SW 1271 (cell line): ENCODE results near the gene RAB9B.

Experiments
- DNase-seq, 2 experiments: peaks; one replicate each; lab custom pipeline; 2025; lab: John Stamatoyannopoulos, UW

Gene RAB9B

DNA sequence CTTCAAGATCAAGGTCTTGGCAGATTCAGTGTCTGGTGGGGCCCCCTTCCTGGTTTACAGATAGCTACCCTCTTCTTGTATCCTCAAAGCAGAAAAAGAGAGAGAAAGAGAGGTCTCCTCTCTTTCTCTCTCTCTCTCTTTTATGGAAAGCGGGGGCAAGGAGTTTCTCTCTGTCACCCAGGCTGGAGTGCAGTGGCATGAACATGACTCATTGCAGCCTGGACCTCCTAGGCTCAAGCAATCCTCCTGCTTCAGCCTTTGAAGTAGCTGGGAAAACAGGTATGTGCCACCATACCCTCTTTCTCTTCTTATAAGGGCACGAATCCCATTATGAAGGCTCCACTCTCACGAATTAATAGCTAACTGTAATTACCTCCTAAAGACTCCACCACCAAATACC lies 20.2 kb downstream of the RAB9B start:
- DNase-seq = no peak

DNA sequence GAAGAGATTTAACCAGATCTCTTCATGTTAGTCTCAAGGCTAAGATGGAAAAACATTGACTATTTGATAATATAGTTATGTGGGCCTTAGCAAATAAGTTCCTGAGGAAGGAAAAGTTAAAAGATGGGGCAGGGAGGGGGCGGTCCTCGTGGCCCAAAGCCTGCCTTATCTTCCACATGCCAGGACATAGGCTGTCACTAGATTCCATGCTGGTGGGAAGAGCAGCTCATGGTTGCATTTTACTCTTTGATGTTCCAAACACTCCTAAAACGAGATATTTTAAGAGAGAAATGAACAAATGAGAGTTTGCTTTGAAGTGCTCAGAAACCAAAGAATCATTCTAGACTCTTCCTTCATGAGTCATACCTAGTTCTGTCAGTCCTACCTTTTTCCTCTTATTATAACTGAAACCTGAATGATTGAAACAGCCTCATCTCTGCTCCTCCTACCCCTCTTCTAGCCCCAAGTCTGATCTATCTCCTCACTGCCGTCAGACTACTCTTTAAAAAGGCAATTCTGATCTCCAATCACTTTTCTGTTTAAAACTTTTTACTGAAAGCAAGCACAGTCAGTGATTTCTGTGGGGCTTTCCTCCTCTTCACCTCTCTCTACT lies 25.1 kb downstream of the RAB9B start:
- no peak for DNase-seq

DNA sequence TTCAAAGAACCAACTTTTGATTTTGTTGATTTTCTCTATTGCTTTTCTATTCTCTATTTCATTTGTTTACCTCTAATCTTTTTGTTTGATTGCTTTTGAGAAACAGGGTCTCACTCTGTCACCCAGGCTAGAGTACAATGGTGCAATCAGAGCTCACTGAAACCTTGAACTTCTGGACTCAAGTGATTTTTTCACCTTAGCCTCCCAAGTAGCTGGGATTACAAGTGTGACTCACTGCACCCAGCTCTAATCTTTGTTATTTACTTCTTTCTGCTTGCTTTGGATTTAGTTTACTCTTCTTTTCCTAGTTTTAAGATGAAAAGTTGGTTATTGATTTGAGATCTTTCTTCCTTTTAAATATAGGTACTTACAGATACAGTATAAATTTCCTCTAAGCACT lies 26.2 kb downstream of the RAB9B start:
- DNase-seq = no peak

DNA sequence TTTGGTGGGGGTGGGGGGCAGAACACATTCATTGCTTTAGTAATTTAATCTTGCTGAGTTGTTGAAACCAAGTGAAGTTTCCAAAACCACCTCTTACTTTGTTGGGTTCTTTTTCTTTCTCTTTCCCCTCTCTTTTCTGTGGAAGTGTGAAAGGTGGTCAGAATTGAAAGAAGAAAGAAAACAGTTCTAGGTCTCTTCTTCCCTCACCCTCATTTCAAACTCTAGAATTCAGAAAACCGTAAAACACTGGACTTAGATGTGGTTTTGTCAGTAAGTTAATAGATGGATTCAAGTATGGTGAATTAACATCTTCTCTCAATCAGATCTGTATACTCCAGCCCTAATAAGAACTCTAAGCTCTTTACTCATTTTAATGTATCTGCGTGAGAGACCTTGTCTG lies 31.7 kb downstream of the RAB9B start:
- DNase-seq = no peak

DNA sequence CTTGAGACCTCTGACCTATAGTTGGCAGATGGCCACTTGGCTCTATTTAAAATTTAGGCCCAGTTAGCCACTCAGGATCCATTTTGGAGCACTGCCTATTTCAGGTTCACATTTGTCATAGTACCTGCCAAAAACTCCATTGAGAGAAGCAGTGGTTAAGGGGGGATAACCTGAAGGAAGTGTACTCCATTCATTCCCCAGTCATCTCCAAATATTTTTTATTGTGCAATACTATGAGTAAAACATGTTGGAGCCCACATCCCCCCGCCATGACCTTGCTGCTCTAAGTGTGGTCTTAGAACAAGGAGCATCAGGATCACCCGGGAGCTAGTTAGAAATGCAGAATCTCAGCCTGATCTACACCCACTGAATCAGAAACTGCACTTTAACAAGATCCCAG lies 34.4 kb downstream of the RAB9B start:
- no peak for DNase-seq

DNA sequence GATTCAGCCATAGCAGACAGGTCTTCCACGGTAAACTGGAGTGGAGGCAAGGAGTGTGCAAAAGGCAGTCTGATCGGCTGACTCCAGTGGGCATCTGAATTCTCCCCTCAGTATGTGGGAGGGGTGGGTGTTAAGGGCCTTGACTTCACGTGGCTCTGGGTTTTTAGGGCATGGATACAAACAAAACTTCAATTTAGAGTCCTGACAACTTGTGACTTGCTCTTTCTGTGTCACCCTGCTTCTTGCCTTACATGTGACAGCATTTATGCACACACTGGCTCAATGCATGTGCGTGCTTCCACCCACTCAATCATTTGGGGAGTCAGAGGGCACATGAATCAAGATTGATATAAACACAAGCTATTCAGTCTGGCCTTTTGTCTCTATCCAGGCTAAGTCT lies 37.9 kb downstream of the RAB9B start:
- DNase-seq = no peak

DNA sequence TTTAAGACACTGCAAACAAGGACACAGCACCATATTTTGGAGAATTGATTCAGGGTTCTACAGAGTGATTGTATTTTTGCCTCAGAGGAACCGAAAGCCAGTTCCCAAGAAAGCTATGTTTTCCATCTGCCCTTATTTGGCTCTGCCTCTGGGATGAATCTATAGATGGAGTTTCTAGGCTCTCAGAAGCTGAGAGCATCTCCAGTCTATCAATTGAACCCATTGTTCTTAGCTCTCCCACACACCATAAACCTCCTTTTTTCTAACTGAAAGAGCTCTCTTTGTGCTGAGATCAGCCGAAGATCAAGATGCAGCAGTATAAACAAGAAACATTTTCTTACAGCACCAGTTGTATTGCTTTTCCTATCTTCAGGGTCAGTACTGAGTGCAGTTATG lies 38.5 kb downstream of the RAB9B start:
- DNase-seq = no peak

DNA sequence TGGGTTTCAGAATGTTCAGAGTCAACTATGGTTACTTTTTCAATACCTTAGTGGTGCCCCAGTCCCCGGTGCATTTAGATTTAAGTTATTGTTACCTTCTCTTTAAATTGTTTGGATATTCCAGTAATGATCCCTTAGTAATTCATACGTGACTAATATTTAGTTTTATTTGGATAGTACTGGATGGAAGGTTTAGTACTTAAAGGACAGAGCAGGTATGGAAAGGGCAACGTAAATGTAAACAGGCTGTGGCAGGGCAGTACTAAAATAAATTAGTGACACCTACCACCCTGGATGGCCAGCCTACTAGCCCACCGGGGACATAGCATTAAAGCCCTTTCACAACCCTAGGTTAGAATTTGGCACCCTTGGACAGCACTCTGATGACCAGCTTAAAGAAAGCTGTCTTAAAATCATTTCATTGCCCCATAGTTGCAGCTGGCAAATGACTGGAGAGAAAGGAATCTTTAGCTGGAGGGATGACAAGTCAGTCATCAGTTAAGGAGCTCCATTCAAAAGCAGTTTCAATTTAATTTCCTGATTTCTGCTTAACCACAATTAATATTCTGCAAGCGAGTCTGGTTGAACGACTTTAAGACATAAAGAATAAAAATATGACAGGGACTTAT lies 39.0 kb downstream of the RAB9B start:
- no peak for DNase-seq

DNA sequence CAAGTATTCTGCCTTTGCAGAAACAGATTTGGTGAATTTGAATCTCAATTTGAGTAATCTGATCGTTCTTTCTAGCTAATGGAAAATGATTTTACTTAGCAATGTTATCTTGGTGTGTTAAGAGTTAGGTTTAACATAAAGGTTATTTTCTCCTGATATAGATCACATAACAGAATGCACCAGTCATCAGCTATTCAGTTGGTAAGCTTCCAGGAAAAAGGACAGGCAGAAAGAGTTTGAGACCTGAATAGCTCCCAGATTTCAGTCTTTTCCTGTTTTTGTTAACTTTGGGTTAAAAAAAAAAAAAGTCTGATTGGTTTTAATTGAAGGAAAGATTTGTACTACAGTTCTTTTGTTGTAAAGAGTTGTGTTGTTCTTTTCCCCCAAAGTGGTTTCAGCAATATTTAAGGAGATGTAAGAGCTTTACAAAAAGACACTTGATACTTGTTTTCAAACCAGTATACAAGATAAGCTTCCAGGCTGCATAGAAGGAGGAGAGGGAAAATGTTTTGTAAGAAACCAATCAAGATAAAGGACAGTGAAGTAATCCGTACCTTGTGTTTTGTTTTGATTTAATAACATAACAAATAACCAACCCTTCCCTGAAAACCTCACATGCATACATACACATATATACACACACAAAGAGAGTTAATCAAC lies 40.1 kb downstream of the RAB9B start:
- DNase-seq = no peak

DNA sequence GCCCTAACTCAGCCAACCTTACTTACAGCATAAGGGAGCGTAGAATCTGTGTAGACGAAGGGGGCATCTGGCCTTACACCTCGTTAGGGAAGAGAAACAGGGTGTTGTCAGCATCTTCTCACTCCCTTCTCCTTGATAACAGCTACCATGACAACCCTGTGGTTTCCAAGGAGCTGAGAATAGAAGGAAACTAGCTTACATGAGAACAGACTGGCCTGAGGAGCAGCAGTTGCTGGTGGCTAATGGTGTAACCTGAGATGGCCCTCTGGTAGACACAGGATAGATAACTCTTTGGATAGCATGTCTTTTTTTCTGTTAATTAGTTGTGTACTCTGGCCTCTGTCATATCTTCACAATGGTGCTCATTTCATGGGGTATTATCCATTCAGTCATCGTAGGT lies 40.8 kb downstream of the RAB9B start:
- DNase-seq = no peak

DNA sequence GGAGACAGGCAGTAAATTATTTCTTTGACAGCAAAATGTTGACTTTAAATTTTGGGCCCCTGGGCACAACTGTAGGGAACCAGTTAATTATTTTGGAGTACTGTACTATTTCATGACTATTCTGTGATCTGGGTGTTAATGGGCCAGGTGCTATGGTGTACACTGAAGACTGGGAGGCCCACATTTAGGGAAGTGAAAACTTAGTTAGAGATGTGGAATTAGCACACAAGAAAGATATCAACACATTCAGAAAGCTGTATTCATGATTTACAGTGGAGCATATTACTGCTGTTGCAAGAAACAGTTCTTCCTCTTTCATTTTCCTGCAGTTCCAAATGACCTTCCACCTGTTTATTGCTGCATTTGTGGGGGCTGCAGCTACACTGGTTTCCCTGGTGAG lies 43.1 kb downstream of the RAB9B start:
- DNase-seq = no peak

DNA sequence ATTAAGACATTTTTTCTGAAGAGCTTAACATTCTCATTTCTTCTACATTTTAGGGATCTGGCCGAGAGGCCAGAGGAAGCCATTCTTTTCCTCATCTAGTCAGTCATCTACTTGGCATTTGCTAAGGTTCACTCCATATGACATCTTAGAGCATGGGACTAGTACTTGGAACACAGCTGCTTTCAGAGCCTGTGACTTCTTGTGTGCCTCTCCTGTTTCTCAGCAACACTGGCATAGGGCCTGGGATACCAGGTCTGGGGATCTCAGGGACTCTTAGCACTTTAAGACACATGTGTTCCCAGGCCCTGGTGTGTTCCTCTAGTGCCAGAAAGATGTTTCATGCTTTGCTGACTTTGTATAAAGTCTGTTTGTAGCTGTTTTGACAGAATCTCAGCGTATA lies 48.1 kb downstream of the RAB9B start:
- DNase-seq = no peak

DNA sequence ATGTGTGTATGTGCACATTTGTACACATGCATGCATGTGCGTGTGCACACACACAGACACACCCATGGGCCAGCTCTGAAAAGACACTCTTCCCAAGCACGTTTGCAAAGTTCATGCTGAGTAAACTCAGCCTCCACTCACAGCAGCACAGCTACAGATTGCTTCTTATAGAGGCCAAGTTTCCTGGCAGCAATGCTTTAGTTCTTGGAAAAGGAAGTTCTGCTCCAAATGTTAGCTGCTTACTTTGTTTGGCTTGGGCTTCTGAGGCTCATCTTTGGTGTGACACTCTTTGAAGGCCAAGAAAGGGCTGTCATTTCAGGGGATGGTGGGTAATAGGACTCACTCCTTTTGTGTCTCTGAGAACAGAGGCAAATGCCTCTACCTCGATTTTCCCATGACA lies 48.9 kb downstream of the RAB9B start:
- no peak for DNase-seq

DNA sequence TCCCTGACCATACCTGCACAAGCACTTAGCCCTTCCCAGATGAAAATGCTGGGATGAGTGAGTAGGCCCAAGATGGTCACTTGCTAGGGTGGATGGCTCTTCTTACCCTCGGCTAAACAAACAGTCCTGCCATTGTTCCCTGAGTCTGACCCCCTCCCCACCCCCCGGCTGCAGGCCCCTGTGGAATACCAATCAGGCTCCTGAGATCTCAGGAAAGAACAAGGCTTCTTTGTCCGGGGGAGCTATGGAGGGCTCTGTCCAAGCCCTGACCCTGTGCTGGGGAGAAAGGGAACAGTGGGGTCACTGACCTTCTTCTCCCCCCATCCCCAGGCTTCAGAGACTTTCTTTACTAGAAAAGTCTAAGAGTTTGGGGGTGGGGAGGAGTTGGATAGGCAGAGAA lies 49.4 kb downstream of the RAB9B start:
- no peak for DNase-seq

DNA sequence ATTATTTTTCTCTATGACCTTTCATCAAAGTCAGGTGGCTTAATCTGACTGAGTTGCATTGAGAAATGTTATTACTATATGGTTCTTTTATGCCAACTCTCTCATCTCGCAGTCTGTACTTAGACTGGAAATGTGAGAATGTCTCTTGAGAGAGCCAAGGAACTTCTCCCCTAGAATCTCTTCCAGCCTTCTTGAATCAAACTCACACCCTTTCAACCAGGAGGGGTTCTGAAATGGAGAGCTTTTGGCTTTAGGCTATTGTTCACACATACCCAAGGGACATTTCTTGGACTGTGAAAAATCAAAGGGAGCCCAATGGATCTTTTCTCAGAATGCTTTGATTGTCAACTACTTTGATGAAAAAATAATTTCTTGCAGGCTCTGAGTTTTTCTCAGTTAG lies 50.4 kb downstream of the RAB9B start:
- no peak for DNase-seq

DNA sequence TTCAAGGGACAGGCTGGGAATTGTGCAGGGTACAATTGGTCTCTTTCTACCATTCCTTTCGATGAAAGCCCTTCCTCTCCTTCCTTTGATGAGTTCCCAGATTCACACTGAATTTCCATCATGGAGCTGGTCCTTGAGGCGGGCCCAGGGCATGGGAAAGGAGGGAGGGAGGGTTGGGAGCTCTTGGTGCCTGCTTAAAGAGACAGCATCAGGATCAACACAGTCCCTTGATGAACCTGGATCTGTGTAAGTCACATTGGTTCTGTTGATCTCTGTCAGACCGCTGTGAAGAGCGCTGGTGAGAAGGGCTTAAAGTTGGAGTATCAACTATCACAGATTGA lies 51.0 kb downstream of the RAB9B start:
- DNase-seq = no peak

DNA sequence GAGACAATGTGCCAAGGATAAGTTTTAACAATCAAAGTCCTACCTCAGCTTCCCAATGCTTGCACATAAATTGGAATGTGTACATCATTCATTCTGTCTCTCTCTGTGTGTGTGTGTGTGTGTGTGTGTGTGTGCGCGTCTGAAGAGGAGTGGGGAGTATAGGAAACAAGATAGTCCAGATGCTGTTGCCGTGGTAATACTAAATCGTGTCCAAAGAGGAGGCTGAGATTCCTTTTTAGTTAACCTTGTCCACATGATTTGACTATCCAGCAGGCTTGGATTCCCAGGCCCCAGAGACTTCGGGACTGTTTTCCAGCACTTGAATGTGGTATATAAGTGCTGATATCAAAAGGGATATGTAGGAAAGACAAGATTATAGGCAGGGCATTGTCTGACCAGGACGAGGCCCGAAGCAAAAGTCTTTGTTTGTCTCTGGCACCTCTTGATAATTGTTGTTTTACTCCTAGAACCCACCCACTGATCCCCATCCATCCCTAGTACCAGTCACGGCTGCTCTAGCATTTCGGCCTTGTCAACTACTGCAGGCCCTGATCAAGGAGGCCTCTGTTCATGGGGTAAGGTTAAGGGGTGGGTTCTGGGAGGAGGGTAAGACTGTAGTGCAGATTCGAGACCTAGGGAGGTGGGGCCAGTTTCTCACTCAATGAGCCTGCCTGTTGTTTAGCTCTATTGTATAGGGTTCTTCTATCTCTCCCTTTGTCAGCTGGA lies 51.6 kb downstream of the RAB9B start:
- DNase-seq = no peak

DNA sequence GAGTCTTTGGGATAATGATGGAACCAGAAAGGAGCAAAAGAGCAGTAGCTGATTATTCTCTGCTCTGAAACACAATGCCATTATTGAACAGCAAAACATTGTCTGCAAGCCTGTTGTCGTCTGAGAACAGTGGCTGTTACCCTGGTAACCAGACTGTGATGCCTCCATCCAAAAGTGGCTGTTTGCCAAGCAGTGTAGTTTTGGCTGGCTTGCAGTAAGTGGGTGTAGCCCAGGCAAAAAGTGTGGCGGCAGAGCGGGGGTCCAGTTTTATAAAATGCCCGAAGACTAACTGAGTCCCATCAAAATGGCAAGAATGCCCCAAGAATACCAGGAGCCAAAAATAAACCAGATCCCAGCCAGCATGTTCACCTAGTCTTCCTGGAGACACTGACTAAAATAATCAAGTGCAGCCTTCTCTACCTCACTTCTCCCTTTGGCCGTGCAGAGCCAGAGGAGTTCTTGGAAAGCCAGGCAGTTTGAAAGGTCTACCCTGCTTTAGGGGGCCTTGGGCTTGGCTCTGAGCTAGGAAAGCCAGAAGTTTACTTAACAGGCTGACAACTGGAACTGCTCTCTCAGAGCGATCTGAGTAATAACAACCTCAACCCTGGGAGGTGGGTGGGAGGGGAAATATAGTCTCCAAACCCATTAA lies 52.8 kb downstream of the RAB9B start:
- no peak for DNase-seq

DNA sequence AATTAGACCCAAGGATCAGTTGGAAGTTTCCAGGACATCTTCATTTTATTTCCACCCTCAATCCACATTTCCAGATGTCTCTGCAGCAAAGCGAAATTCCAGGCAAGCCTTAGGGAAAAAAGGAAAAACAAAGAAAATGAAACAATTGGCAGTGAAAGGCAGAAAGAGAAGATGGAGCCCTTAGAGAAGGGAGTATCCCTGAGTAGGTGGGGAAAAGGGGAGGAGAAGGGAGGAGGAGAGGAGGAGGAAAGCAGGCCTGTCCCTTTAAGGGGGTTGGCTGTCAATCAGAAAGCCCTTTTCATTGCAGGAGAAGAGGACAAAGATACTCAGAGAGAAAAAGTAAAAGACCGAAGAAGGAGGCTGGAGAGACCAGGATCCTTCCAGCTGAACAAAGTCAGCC lies 55.5 kb downstream of the RAB9B start, which contains the start of gene PLP1:
PLP1 (plus strand) TSS at position 295 of the 400 bp plus-strand sequence. CDS start 156 bp downstream, outside the sequence.
- no peak for DNase-seq

DNA sequence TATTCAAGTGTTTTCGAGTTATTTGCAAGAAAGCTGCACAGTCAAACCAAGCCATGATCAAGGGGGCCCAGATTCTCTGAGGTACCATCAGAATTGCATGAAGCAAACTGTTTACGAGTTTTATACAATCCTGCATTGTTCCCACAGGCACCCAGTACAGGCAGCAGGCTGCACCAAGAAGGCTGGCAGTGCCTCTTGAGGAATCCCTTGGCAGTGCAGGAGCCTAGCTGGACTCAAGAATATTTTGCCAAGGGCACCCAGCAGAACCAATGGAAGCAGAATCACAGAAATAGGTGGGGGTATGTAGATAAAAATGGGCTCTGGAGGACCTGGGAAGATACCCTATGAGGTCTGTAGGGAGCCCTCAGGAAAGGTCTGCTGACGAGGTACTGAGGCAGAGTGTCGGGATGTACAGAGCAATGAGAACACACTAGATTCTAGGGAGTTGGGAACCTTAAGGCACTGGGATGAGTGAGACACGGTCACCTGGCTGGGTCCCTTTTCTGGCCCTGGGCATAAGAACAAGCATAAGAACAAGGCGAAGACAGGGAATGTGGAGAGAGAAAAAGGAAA lies 57.9 kb downstream of the RAB9B start:
- DNase-seq = peak in 1 of 2 experiments; percentile 2

DNA sequence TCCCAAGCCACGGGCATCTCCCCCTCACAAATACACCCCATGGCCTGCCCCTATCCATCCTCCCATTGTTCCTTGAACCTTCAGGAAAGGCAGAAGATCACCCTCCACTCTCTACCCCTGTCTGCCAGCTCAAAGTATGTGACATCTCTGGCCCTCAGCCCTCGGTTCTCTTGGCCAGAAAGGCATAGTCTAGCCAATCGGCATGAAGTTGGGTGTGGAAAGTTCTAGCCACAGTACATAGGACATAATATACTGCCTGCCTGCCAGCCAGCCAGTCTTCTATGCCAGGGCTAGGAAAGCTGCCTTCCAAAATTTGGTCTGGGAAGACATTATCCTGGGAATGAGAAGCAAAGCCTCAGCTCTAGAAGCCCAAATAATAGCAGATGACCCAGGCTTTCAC lies 58.6 kb downstream of the RAB9B start:
- DNase-seq = no peak
